GM10248 (cell line): ENCODE data around the gene FAM177B.

Experiments
- CTCF ChIA-PET: fragments of 300-600 bp; sonication (Branson Sonifier 250); formaldehyde crosslinking; extraction: SDS; loops from one replicate; lab custom pipeline; 2021; ENCODE audit warnings: antibody characterized with exemption; lab: Yijun Ruan, JAX
- POLR2A ChIA-PET: fragments of 350-650 bp; sonication (Branson Sonifier 250); formaldehyde crosslinking; extraction: SDS; loops from one replicate; lab custom pipeline; 2020; ENCODE audit warnings: antibody characterized with exemption; lab: Yijun Ruan, JAX
- DNase-seq: peaks from one replicate; pipeline ENCODE4 v3.0.0; 2012; ENCODE audit errors: extremely low spot score
- CTCF ChIP-seq: IDR thresholded peaks from 2 replicates; pipeline ENCODE4 v1.5.1; 2012; ENCODE audit warnings: mild to moderate bottlenecking, low read depth; ENCODE audit errors: extremely low read depth, missing control alignments, control extremely low read depth

Gene FAM177B

GRCh38 chr1:222794656-222795474 is 57.9 kb downstream of the FAM177B start:
- CTCF ChIA-PET: interaction anchor here (1.2 to 3.9 kb wide), 3 partner anchors 11 to 339 kb away, joined by 3 to 27 read pairs (median 7); no protein-coding TSS in a partner anchor
- DNase-seq: no peak
- POLR2A ChIA-PET: no interaction called here
- TF ChIP-seq CTCF: no peak

GRCh38 chr1:222798116-222798515 is 61.1 kb downstream of the FAM177B start:
- ChIA-PET CTCF (interaction anchor here (0.9 to 3.1 kb wide), 4 partner anchors 126 to 326 kb away, joined by 3 to 11 read pairs (median 4); no protein-coding TSS in a partner anchor), POLR2A (no interaction called here)
- TF ChIP-seq CTCF: no peak
- DNase-seq: no peak

GRCh38 chr1:222798975-222799374 is 62.0 kb downstream of the FAM177B start:
- CTCF ChIA-PET: interaction anchor here (0.9 to 3.1 kb wide), 4 partner anchors 125 to 325 kb away, joined by 3 to 11 read pairs (median 4); no protein-coding TSS in a partner anchor
- POLR2A ChIA-PET: no interaction called here

More at GRCh38 chr1:222798975-222799374, 62.0 kb downstream of the FAM177B start:
- no peak for TF ChIP-seq CTCF
- DNase-seq: no peak
